Colonic mucosa (tissue), 4 donors: ENCODE measurements around the gene PRR15. TPM values are rescaled to one million over a fixed set of nuclear protein-coding genes. Genes with fewer than 3 reads are reported as not detected.

Source experiments
- DNase-seq: peaks from one replicate; pipeline ENCODE4 v3.0.0-alpha.2; 2020
- H3K27ac ChIP-seq: fragments of 200-600 bp; one replicate; pipeline ENCODE4 v1.8.0; 2021
- H3K27me3 ChIP-seq: fragments of 200-600 bp; one replicate; pipeline ENCODE4 v1.8.0; 2021
- H3K36me3 ChIP-seq: fragments of 200-600 bp; one replicate; pipeline ENCODE4 v1.8.0; 2021
- H3K4me1 ChIP-seq: fragments of 200-600 bp; one replicate; pipeline ENCODE4 v1.8.0; 2021; ENCODE audit warnings: mild to moderate bottlenecking
- H3K4me3 ChIP-seq: fragments of 200-600 bp; one replicate; pipeline ENCODE4 v1.8.0; 2021
- H3K9ac ChIP-seq, 2 donors: one replicate each; pipeline ENCODE4 v1.7.0; 2013; ENCODE audit warnings: control low read depth in 2 of 2, low read depth in 2 of 2, low read length in 2 of 2
- H3K9me3 ChIP-seq: fragments of 200-600 bp; one replicate; pipeline ENCODE4 v1.8.0; 2021
- intact Hi-C: fragments of 100-400 bp; cut with DNase I; formaldehyde crosslinking; loops from one replicate; pipeline ENCODE4 v1.14.1; 2022
- total RNA-seq, 2 donors: library from RNA; stranded (reverse); fragmentation: NEBNext Ultra II Directional in 1 of 2; extraction: Animal tissue kit (Norgen Biotek cat#: 25700) in 1 of 2; gene quantifications; one replicate each; pipeline ENCODE4 v1.2.1, GENCODE V29; 2021
- TF ChIP-seq, protein P1 (sequence below): fragments of 200-600 bp; IDR thresholded peaks from one replicate; pipeline ENCODE4 v1.8.0; 2022; ENCODE audit warnings: antibody characterized with exemption, mild to moderate bottlenecking
- donor health status: healthy.
- donor health status: DM: no; HTN: no; CAD: no.
- donor health status: DM: no; HTN: no; CAD: no.

Gene PRR15
- total RNA-seq, 2 donors from 2014 or later: 129 to 194 TPM

DNA sequence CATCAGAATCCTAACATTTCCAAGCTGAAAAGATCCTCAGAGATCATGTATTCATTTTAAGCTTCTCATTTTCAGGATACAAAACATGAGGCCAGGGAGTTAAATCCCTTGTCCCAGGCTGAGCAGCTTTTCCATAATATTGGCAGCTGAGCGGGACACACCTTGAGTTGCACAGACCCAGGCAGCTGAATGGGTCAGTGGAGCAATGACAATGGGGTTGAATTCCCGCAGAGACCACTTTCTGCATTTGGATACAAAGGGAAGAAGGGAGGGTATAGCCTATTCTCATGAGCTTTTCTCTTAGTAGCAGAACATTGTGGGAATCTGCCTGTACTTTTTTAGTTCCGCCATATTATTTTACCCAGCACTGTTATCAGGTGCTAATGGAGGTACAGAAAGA, 49.5 kb downstream of the PRR15 start:
- Histone ChIP-seq H3K9me3 (no peaks in the 10 kb centered on the region), H3K36me3 (no peaks in the 10 kb centered on the region), H3K4me1 (no peaks in the 10 kb centered on the region), H3K27ac (no peak overlapping the region), H3K9ac (no peak overlapping the region), H3K27me3 (no peaks in the 10 kb centered on the region), H3K4me3 (no peak overlapping the region)
- TF ChIP-seq, protein P1, sequence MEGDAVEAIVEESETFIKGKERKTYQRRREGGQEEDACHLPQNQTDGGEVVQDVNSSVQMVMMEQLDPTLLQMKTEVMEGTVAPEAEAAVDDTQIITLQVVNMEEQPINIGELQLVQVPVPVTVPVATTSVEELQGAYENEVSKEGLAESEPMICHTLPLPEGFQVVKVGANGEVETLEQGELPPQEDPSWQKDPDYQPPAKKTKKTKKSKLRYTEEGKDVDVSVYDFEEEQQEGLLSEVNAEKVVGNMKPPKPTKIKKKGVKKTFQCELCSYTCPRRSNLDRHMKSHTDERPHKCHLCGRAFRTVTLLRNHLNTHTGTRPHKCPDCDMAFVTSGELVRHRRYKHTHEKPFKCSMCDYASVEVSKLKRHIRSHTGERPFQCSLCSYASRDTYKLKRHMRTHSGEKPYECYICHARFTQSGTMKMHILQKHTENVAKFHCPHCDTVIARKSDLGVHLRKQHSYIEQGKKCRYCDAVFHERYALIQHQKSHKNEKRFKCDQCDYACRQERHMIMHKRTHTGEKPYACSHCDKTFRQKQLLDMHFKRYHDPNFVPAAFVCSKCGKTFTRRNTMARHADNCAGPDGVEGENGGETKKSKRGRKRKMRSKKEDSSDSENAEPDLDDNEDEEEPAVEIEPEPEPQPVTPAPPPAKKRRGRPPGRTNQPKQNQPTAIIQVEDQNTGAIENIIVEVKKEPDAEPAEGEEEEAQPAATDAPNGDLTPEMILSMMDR: no peak
- DNase-seq: no peak
- intact Hi-C loops: no loop called here

DNA sequence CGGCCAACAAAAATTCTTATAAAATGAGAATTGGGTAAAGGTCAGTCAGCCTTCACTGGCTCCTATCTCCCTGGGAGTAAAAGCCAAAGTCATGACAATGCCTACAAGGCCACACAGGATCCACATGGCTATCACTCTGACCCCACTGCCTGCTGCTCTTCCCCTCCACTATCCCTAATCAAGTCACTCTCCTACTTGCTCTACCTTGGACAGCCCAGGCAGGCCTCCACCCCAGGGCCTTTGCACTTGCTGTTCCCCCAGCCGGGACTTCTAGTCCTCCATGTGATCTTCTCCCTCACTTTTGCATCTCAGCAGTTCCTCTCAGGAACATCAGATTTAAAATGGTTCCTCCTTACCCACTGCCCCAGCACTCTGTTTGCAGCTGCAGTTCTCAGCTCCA, 50.6 kb downstream of the PRR15 start:
- Histone ChIP-seq H3K27ac (no peak overlapping the region), H3K4me3 (no peak overlapping the region), H3K27me3 (no peaks in the 10 kb centered on the region), H3K4me1 (no peaks in the 10 kb centered on the region), H3K9me3 (no peaks in the 10 kb centered on the region), H3K9ac (no peak overlapping the region), H3K36me3 (no peaks in the 10 kb centered on the region)
- DNase-seq: no peak
- TF ChIP-seq, protein P1: no peak
- intact Hi-C loops: no loop called here

Other genes with a start within 250 kb of the PRR15 start
- gene WIPF3, start 242.7 kb downstream of the PRR15 start, total RNA-seq: 1 to 10 TPM; 1.6 to 2.3 TPM